ENCODE data around the gene PCSK9.

Gene PCSK9

GRCh38 chr1:54995013-54995760, 44.2 kb upstream of the PCSK9 start:
- TF ChIP-seq CTCF (IDR thresholded peaks at IDR 0.05; ENCODE audit: borderline replicate concordance, control extremely low read depth, extremely low read depth, insufficient read depth, missing control alignments): no peak
- in situ Hi-C loops (cut with MboI; ENCODE audit: low sequenced_read_pairs, unreplicated experiment): loop anchor here (5.0 kb wide), 1 partner anchor 43 kb away; no protein-coding TSS in a partner anchor
- no peak for DNase-seq (ENCODE audit: low spot score)

GRCh38 chr1:54995835-54996234, 43.5 kb upstream of the PCSK9 start:
- no peak for TF ChIP-seq CTCF (IDR thresholded peaks at IDR 0.05; ENCODE audit: borderline replicate concordance, control extremely low read depth, extremely low read depth, insufficient read depth, missing control alignments)
- DNase-seq (ENCODE audit: low spot score): no peak
- in situ Hi-C loops (cut with MboI; ENCODE audit: low sequenced_read_pairs, unreplicated experiment): loop anchor here (5.0 kb wide), 1 partner anchor 44 kb away; no protein-coding TSS in a partner anchor

DNA sequence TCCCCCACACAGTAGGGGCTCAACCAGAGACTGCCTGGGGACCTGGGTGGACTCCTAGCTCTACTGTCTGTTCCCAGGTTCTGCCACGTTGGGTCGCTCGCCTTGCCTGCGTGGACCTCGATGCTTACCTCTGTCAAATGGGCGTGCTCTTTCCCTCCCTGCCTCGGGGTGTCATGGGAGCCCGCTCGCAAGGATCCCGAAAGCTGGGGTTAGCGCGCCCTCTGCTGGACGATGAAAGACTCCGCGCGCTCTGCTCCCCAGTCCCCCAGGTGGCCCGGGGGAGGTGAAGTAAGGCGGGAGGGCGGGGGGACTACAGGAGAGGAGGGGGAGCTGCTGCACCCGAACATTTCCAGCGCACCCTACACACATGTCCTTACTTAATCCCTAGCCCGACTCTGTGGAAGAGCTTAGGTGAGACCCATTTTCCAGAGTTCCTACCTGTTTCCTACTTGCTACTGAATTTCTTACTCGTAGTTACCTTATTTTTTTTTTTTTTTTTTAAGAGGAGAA, 42.9 kb upstream of the PCSK9 start:
- peak; percentile 95 for DNase-seq (ENCODE audit: low spot score)
- peak; percentile 91 for TF ChIP-seq CTCF (IDR thresholded peaks at IDR 0.05; ENCODE audit: borderline replicate concordance, control extremely low read depth, extremely low read depth, insufficient read depth, missing control alignments)
- in situ Hi-C loops (cut with MboI; ENCODE audit: low sequenced_read_pairs, unreplicated experiment): loop anchor here (5.0 kb wide), 1 partner anchor 44 kb away; no protein-coding TSS in a partner anchor

DNA sequence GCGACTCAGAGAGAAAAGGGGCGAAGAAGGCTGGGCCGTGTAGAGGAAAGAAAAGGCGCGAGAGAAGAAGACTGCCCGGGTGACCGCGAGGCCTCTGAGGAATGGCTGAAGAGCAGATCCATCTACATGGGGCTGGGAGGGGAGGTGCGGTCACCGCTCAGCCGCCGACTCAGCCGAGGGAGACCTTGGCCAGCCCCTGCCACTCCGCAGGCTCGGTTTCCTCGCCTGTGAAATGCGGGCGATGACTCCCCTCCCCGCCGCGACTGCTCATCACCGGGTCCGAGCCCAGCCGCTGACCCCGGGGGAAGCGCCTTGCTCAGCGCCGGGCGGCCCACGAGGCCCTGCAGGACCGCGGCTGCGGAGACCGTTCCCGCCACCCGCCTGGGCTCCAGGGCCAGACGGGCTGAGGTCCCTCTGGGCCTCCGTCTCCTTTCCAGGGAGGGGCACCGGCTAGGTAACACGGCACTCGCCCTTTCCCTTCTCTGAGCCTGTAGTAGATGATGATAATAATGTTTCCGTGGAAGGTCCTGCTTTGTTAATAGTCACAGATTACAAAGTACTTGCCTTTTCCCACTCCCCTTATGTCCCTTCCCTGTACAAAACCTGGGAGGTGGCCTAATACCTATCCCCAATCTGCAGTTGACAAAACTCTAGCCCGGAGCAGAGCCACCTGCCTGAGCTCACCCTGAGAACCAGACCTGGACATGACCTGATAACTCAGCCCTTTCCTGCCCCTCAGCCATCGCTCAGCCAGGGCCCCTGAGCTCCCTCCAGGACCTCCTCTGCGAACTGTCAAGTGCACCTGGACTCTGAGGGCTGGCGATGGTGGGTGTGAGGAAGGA, 42.3 kb upstream of the PCSK9 start:
- no peak for TF ChIP-seq CTCF (IDR thresholded peaks at IDR 0.05; ENCODE audit: borderline replicate concordance, control extremely low read depth, extremely low read depth, insufficient read depth, missing control alignments)
- in situ Hi-C loops (cut with MboI; ENCODE audit: low sequenced_read_pairs, unreplicated experiment): loop anchor here (5.0 kb wide), 1 partner anchor 45 kb away; no protein-coding TSS in a partner anchor
- DNase-seq (ENCODE audit: low spot score): peak; percentile 53

DNA sequence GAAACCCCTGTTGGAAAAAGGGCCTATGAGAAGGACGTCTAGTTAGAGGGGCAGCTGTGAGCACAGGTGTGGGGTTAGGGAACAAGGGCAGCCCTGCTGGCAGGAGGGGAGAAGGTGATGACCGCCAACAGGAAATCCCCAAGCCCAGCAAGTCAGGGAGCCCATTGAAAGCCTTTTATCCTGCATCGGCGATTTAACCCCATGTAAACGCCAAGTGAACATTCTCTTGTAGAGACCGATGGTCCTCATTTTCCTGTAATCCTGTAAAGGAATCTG, 41.7 kb upstream of the PCSK9 start:
- in situ Hi-C loops (cut with MboI; ENCODE audit: low sequenced_read_pairs, unreplicated experiment): loop anchor here (5.0 kb wide), 1 partner anchor 45 kb away; no protein-coding TSS in a partner anchor
- DNase-seq (ENCODE audit: low spot score): no peak
- TF ChIP-seq CTCF (IDR thresholded peaks at IDR 0.05; ENCODE audit: borderline replicate concordance, control extremely low read depth, extremely low read depth, insufficient read depth, missing control alignments): no peak

- in situ Hi-C loops (cut with MboI; ENCODE audit: low sequenced_read_pairs, unreplicated experiment): loop anchor here (5.0 kb wide), 1 partner anchor 46 kb away; no protein-coding TSS in a partner anchor
- no peak for DNase-seq (ENCODE audit: low spot score)
- TF ChIP-seq CTCF (IDR thresholded peaks at IDR 0.05; ENCODE audit: borderline replicate concordance, control extremely low read depth, extremely low read depth, insufficient read depth, missing control alignments): no peak
Observed at GRCh38 chr1:54998100-54998499, 41.2 kb upstream of the PCSK9 start.
